Measurements from ENCODE around the gene BOD1L1. TPM values are rescaled to one million over a fixed set of nuclear protein-coding genes. Genes with fewer than 3 reads are reported as not detected.

BOD1L1 gene
- total RNA-seq, 1 experiment from 2014 or later, result 18.1 TPM

GRCh38 chr4:13665701-13666660, 38.5 kb upstream of the BOD1L1 start:
- CTCF ChIA-PET, result no interaction called here
- DNase-seq (ENCODE audit: low read depth, low spot score) (no peak), ATAC-seq (no peak)
- Histone ChIP-seq H3K9me3 (ENCODE audit: control insufficient read depth, insufficient read depth, low read depth, low read length) (no peaks in the 10 kb centered on the region), H3K36me3 (ENCODE audit: control insufficient read depth, insufficient read depth, low read length) (no peaks in the 10 kb centered on the region), H3K27ac (ENCODE audit: low read length) (no peak overlapping the region), H3K4me1 (ENCODE audit: control insufficient read depth, insufficient read depth, low read length) (no peaks in the 10 kb centered on the region), H3K4me3 (ENCODE audit: low read depth in 2 of 2, low read length in 2 of 2) (no peak overlapping the region), H3K27me3 (ENCODE audit: control insufficient read depth, insufficient read depth, low read length) (no peaks in the 10 kb centered on the region)
- POLR2A ChIA-PET, result no interaction called here
- in situ Hi-C loops (cut with HindIII; ENCODE audit: low pct_unique_long_range_greater_than_20kb, low sequenced_read_pairs) (no loop called here), intact Hi-C loops (cut with micrococcal nuclease; ENCODE audit: unreplicated experiment) (no loop called here)
- BruUV-seq (replicated peaks), result no TSS peak
- TF ChIP-seq, protein P1, sequence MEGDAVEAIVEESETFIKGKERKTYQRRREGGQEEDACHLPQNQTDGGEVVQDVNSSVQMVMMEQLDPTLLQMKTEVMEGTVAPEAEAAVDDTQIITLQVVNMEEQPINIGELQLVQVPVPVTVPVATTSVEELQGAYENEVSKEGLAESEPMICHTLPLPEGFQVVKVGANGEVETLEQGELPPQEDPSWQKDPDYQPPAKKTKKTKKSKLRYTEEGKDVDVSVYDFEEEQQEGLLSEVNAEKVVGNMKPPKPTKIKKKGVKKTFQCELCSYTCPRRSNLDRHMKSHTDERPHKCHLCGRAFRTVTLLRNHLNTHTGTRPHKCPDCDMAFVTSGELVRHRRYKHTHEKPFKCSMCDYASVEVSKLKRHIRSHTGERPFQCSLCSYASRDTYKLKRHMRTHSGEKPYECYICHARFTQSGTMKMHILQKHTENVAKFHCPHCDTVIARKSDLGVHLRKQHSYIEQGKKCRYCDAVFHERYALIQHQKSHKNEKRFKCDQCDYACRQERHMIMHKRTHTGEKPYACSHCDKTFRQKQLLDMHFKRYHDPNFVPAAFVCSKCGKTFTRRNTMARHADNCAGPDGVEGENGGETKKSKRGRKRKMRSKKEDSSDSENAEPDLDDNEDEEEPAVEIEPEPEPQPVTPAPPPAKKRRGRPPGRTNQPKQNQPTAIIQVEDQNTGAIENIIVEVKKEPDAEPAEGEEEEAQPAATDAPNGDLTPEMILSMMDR (IDR thresholded peaks at IDR 0.05), result no peak
- TF ChIP-seq SIN3A (IDR thresholded peaks at IDR 0.05; ENCODE audit: borderline replicate concordance, insufficient read depth, low read depth, low read length) (no peak), POLR2AphosphoS5 (IDR thresholded peaks at IDR 0.05; ENCODE audit: low read depth, low read length) (no peak), TCF7L2 (IDR thresholded peaks at IDR 0.05; ENCODE audit: low read depth, low read length) (no peak)
- TF ChIP-seq, protein P2, sequence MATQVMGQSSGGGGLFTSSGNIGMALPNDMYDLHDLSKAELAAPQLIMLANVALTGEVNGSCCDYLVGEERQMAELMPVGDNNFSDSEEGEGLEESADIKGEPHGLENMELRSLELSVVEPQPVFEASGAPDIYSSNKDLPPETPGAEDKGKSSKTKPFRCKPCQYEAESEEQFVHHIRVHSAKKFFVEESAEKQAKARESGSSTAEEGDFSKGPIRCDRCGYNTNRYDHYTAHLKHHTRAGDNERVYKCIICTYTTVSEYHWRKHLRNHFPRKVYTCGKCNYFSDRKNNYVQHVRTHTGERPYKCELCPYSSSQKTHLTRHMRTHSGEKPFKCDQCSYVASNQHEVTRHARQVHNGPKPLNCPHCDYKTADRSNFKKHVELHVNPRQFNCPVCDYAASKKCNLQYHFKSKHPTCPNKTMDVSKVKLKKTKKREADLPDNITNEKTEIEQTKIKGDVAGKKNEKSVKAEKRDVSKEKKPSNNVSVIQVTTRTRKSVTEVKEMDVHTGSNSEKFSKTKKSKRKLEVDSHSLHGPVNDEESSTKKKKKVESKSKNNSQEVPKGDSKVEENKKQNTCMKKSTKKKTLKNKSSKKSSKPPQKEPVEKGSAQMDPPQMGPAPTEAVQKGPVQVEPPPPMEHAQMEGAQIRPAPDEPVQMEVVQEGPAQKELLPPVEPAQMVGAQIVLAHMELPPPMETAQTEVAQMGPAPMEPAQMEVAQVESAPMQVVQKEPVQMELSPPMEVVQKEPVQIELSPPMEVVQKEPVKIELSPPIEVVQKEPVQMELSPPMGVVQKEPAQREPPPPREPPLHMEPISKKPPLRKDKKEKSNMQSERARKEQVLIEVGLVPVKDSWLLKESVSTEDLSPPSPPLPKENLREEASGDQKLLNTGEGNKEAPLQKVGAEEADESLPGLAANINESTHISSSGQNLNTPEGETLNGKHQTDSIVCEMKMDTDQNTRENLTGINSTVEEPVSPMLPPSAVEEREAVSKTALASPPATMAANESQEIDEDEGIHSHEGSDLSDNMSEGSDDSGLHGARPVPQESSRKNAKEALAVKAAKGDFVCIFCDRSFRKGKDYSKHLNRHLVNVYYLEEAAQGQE (IDR thresholded peaks at IDR 0.05; ENCODE audit: insufficient read depth in 1 of 2, low read depth in 2 of 2, low read length in 1 of 2), result no peak

DNA sequence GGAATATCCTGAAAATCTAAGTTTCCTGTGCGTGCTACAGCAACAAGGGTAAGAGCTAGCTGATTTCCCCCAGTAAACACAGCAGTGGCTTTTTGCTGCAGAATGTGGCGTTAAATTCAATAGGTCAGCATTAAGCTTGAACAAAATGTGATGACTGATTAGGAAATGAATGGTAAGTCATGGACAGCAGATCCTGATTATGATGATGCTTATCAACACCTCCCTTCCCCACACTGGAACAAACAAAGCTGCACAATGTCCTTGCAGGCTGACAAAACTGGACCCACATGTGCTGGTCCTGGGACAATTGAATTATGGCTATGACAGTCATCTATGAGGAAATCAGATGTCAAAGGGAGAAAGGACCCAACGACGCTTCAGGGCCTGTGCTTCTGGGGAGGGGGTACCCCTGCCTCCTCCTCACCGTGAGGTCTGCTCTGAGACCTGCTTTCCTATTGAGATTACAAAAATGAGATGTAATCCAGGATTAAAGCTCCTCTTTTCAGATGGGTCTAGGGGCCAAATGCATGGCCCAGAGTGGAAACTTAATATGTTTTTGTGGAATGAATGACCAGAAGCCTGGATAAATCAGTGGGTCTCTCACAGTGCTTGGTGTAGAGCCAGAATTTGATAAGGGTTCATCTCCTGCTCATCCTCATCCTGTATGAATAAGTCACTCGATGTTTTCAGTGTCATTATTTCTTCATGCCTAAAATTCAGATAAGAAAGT, 32.0 kb upstream of the BOD1L1 start:
- ChIA-PET POLR2A (no interaction called here), CTCF (no interaction called here)
- ATAC-seq (no peak), DNase-seq (ENCODE audit: low read depth, low spot score) (no peak)
- Histone ChIP-seq H3K27ac (ENCODE audit: low read length) (no peak overlapping the region), H3K27me3 (ENCODE audit: control insufficient read depth, insufficient read depth, low read length) (no peaks in the 10 kb centered on the region), H3K4me1 (ENCODE audit: control insufficient read depth, insufficient read depth, low read length) (no peaks in the 10 kb centered on the region), H3K4me3 (ENCODE audit: low read depth in 2 of 2, low read length in 2 of 2) (no peak overlapping the region), H3K36me3 (ENCODE audit: control insufficient read depth, insufficient read depth, low read length) (no peaks in the 10 kb centered on the region), H3K9me3 (ENCODE audit: control insufficient read depth, insufficient read depth, low read depth, low read length) (no peaks in the 10 kb centered on the region)
- intact Hi-C loops (cut with micrococcal nuclease; ENCODE audit: unreplicated experiment) (loop anchor here (10.0 kb wide), 1 partner anchor 135 kb away; no protein-coding TSS in a partner anchor), in situ Hi-C loops (cut with HindIII; ENCODE audit: low pct_unique_long_range_greater_than_20kb, low sequenced_read_pairs) (no loop called here)
- no TSS peak for BruUV-seq (replicated peaks)
- no peak for TF ChIP-seq TCF7L2 (IDR thresholded peaks at IDR 0.05; ENCODE audit: low read depth, low read length)
- TF ChIP-seq POLR2AphosphoS5 (IDR thresholded peaks at IDR 0.05; ENCODE audit: low read depth, low read length), result no peak
- TF ChIP-seq SIN3A (IDR thresholded peaks at IDR 0.05; ENCODE audit: borderline replicate concordance, insufficient read depth, low read depth, low read length), result no peak
- TF ChIP-seq, protein P1 (IDR thresholded peaks at IDR 0.05), result no peak
- TF ChIP-seq, protein P2 (IDR thresholded peaks at IDR 0.05; ENCODE audit: insufficient read depth in 1 of 2, low read depth in 2 of 2, low read length in 1 of 2), result no peak
